HepG2 (cell line): ENCODE data around the gene NUCB1. TPM values are rescaled to one million over a fixed set of nuclear protein-coding genes. Genes with fewer than 3 reads are reported as not detected.

ENCODE experiments used
- ARNT ChIP-seq: fragments of 450-650 bp; IDR thresholded peaks from 2 replicates; pipeline ENCODE4 v1.6.1; 2017
- ATF3 ChIP-seq: sonication (generic); formaldehyde crosslinking; IDR thresholded peaks from 2 replicates; pipeline ENCODE4 v1.4.0; 2020; ENCODE audit warnings: missing genetic modification reagents
- CHCHD3 ChIP-seq: sonication (generic); formaldehyde crosslinking; IDR thresholded peaks from 2 replicates; pipeline ENCODE4 v1.8.0; 2022; ENCODE audit warnings: mild to moderate bottlenecking, missing genetic modification reagents, moderate library complexity
- CHD2 ChIP-seq: IDR thresholded peaks from 2 replicates; pipeline ENCODE4 v1.6.1; 2011; ENCODE audit warnings: low read depth, low read length, improper control_type of control experiment
- CTCF ChIP-seq: sonication (generic); formaldehyde crosslinking; IDR thresholded peaks from 2 replicates; pipeline ENCODE4 v1.5.0; 2020; ENCODE audit warnings: mild to moderate bottlenecking, missing genetic modification reagents, moderate library complexity
- DBP ChIP-seq: sonication (generic); formaldehyde crosslinking; IDR thresholded peaks from 2 replicates; pipeline ENCODE4 v1.4.0; 2020; ENCODE audit warnings: missing genetic modification reagents; ENCODE audit errors: not compliant biosample characterization
- EZH2 ChIP-seq: conservative IDR thresholded peaks from 2 replicates; pipeline ENCODE4 v1.6.1; 2012; ENCODE audit warnings: mild to moderate bottlenecking, low read depth, low read length, moderate library complexity
- FOSL1 ChIP-seq: sonication (generic); formaldehyde crosslinking; IDR thresholded peaks from 2 replicates; pipeline ENCODE4 v1.9.0; 2021; ENCODE audit warnings: missing genetic modification reagents, borderline replicate concordance
- FOXA1 ChIP-seq, 2 experiments: fragments of 450-650 bp in 1 of 2; sonication (generic) in 1 of 2; formaldehyde crosslinking in 1 of 2; IDR thresholded peaks; 2 replicates each; pipeline versions ENCODE4 v1.4.0 to v1.6.1; 2016 to 2020; ENCODE audit warnings: missing genetic modification reagents in 1 of 2
- FOXC1 ChIP-seq: sonication (generic); formaldehyde crosslinking; IDR thresholded peaks from 2 replicates; pipeline ENCODE4 v1.8.0; 2022; ENCODE audit warnings: mild to moderate bottlenecking, missing genetic modification reagents, borderline replicate concordance
- FOXJ3 ChIP-seq: sonication (generic); formaldehyde crosslinking; IDR thresholded peaks from 2 replicates; pipeline ENCODE4 v1.4.0; 2020; ENCODE audit warnings: missing genetic modification reagents, mild to moderate bottlenecking, borderline replicate concordance
- HBP1 ChIP-seq: IDR thresholded peaks from 2 replicates; pipeline ENCODE4 v1.6.1; 2016; ENCODE audit warnings: low read depth, control low read depth
- NFKBIZ ChIP-seq: IDR thresholded peaks from 2 replicates; pipeline ENCODE4 v1.6.1; 2018; ENCODE audit warnings: missing genetic modification reagents, missing compliant biosample characterization
- REXO4 ChIP-seq: sonication (generic); formaldehyde crosslinking; IDR thresholded peaks from 2 replicates; pipeline ENCODE4 v1.8.0; 2022; ENCODE audit warnings: missing genetic modification reagents, mild to moderate bottlenecking, borderline replicate concordance
- SATB2 ChIP-seq: sonication (generic); formaldehyde crosslinking; IDR thresholded peaks from 2 replicates; pipeline ENCODE4 v1.5.0; 2020; ENCODE audit warnings: missing genetic modification reagents
- ZBTB14 ChIP-seq: sonication (generic); formaldehyde crosslinking; IDR thresholded peaks from 2 replicates; pipeline ENCODE4 v1.4.0; 2020; ENCODE audit warnings: missing genetic modification reagents
- ZBTB37 ChIP-seq: sonication (generic); formaldehyde crosslinking; IDR thresholded peaks from 2 replicates; pipeline ENCODE4 v1.4.0; 2020; ENCODE audit warnings: mild to moderate bottlenecking, missing genetic modification reagents
- ZFP37 ChIP-seq: sonication (generic); formaldehyde crosslinking; IDR thresholded peaks from 2 replicates; pipeline ENCODE4 v1.4.0; 2020; ENCODE audit warnings: missing genetic modification reagents, borderline replicate concordance
- ZMYM4 ChIP-seq: sonication (generic); formaldehyde crosslinking; IDR thresholded peaks from 2 replicates; pipeline ENCODE4 v1.8.1; 2023; ENCODE audit warnings: mild to moderate bottlenecking, missing genetic modification reagents
- ZNF446 ChIP-seq: sonication (generic); formaldehyde crosslinking; IDR thresholded peaks from 2 replicates; pipeline ENCODE4 v1.5.0; 2020; ENCODE audit warnings: mild to moderate bottlenecking, missing genetic modification reagents
- ZNF564 ChIP-seq: sonication (generic); formaldehyde crosslinking; IDR thresholded peaks from 2 replicates; pipeline ENCODE4 v1.8.1; 2023; ENCODE audit warnings: mild to moderate bottlenecking, missing genetic modification reagents
- polyA plus RNA-seq, 8 experiments: library from polyadenylated mRNA; depleted of rRNA in 3 of 8; stranded (reverse) in 7 of 8; unstranded in 1 of 8; fragments of >200 nt; fragmentation: Illumina TruSeq in 4 of 8; extraction: Trizol in 4 of 8; gene quantifications; 2 replicates each; pipeline versions ENCODE4 v1.2.1 to v1.2.3, GENCODE V29; 2011 to 2016; ENCODE audit warnings: low read depth in 4 of 8, missing spikeins in 1 of 8, mixed read lengths in 1 of 8; ENCODE audit not compliant: insufficient read depth in 1 of 8
- total RNA-seq, 5 experiments: library from RNA; depleted of rRNA; stranded (reverse); fragments of >200 nt; fragmentation: Illumina TruSeq; extraction: Trizol; gene quantifications; 2 replicates each; pipeline ENCODE4 v1.2.3, GENCODE V29; 2016; ENCODE audit warnings: low read depth in 1 of 5

NUCB1 gene
- total and polyA plus RNA-seq, 2 of the 13 experiments (the other 11 are each of a cell fraction or from before 2014, with no cell fraction given), result 82.3 to 106 TPM

GRCh38 chr19:48965040-48965805 is 65.1 kb downstream of the NUCB1 start, which contains the start of gene FTL (continued):
- TF ChIP-seq ATF3 (CRISPR knock-in tag), result peak; percentile 65
- no peak for TF ChIP-seq CHCHD3 (CRISPR knock-in tag)
- peak; percentile 83 for TF ChIP-seq NFKBIZ (CRISPR knock-in tag)
- TF ChIP-seq DBP (CRISPR knock-in tag), result no peak
- TF ChIP-seq FOSL1, result no peak
- no peak for TF ChIP-seq FOXA1 (IDR thresholded peaks at IDR 0.05)
- TF ChIP-seq FOXA1 (CRISPR knock-in tag; IDR thresholded peaks at IDR 0.05), result peak; percentile 20; the same call in 1 of the 2 replicates
- peak; percentile 91 for TF ChIP-seq FOXC1
- TF ChIP-seq ZNF446 (CRISPR knock-in tag), result no peak
- peak; percentile 75; the same call in 1 of the 2 replicates for TF ChIP-seq ZNF564 (CRISPR knock-in tag)
- no peak for TF ChIP-seq CTCF
- TF ChIP-seq ZBTB14 (CRISPR knock-in tag), result peak; percentile 55; the same call in 1 of the 2 replicates
- no peak for TF ChIP-seq ZBTB37 (CRISPR knock-in tag)
- TF ChIP-seq ARNT, result no peak
- peak; percentile 96 for TF ChIP-seq HBP1
- peak; percentile 79 for TF ChIP-seq ZMYM4
- peak; percentile 88; the same call in 1 of the 2 replicates for TF ChIP-seq SATB2 (CRISPR knock-in tag)
- TF ChIP-seq EZH2, result no peak
- peak; percentile 63 for TF ChIP-seq REXO4 (CRISPR knock-in tag)
- TF ChIP-seq CHD2, result 0 out of 2 replicates have a peak, but pooled peaks have one; percentile 18
- peak; percentile 67; the same call in 1 of the 2 replicates for TF ChIP-seq FOXJ3 (CRISPR knock-in tag)
- peak; percentile 97; the same call in 1 of the 2 replicates for TF ChIP-seq ZFP37 (CRISPR knock-in tag)
